HG03039 (cell line): ENCODE data around the gene KCNQ1OT1.

Source experiments
- ATAC-seq: cut with Tn5 transposase; IDR thresholded peaks from one replicate; pipeline ENCODE4 v1.9.1; 2021; ENCODE audit warnings: mild to moderate bottlenecking, moderate library complexity; ENCODE audit not compliant: unreplicated experiment

Gene KCNQ1OT1

DNA sequence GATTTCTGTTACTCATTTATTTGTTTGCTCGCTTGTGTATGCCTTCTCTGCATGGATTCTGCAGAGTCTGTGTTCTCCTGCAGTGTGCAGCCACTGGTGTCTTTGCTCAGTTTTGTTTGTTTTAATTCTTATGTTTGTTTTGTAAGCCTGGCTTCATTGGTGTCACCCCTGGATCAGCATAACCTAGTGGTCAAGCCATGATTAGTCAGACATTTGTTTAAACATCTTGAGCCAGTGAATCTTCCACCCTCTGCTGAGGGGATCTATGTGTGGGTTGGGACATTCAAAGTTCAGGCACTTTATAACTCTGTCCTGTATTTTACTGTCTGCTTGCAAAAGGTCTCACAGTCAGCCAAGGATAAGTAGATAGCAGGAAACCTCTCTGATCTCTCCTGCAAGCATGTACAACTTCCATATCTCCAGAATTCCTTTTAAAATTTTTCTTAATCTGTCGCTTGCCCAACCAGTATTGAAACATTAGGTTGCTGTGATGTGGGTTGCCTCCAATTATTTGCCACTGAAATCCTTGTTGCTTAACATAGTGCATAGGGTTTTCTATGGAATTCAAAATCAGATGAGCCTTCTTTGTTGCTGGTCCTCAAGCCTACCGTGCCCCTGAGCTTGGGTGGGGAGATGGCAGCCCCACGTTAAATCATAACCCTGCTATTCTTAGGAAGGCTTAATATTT lies 86.8 kb downstream of the KCNQ1OT1 start:
- ATAC-seq = no peak

DNA sequence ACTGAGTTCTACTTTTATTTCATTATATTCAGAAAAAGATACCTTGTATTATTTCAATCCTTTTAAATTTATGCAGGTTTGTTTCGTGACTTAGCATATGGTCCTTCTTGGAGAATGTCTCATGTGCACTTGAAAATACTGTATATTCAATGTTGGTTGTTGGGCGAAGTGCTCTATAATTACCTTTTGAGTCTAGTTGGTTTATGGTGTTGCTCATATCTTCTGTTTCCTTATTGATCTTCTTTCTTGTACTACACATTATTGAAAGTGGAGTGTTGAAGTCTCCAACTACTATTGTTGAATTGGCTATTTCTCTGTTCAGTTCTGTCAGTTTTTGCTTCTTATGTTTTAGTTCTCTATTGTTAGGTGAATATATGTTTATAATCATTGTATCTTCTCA lies 90.4 kb downstream of the KCNQ1OT1 start:
- ATAC-seq = no peak

DNA sequence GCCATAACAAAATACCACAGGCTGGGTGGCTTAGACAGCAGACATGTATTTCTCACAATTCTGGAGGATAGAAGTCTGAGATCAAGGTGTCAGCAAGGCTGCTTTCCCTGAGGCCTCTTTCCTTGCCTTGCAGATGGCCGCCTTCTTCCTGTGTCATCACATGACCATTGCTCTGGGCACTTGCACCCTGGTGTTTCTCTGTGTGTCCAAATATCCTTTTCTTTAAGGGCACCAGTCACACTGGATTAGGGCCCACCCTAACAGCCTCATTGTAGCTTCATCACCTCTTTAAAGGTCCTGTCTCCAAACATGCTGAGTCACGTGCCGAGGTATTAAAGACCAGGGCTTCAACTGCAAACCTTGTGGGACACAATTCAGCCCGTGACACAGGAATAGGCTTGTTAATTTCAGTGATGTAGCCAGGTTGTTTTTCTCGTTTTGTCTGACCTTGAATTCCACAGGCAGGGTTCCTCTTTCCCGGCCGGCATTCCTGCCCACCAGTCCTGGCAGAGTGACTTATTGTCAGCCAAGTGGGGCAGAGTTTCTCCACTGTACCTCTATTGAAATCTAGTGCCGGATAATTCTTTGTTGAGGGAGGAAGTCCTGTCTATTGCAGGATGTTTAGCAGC lies 100.1 kb downstream of the KCNQ1OT1 start:
- ATAC-seq = no peak

DNA sequence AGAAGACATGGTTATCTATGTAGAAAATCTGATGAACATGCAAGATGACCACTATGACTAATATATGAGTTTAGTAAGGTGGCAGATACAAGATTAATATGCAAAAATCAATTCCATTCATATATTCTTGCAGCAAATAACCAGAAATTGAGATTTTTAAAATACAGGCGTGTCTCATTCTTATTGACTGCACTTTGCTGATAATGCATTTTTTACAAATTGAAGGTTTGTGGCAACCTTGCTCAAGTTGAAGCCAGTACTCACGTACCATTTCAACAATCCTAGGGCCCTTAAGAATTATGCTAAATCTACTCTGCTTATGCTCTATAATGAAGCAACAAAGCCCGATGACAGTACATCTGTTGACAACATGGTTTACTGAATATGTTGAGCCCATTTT lies 104.6 kb downstream of the KCNQ1OT1 start:
- ATAC-seq = no peak

DNA sequence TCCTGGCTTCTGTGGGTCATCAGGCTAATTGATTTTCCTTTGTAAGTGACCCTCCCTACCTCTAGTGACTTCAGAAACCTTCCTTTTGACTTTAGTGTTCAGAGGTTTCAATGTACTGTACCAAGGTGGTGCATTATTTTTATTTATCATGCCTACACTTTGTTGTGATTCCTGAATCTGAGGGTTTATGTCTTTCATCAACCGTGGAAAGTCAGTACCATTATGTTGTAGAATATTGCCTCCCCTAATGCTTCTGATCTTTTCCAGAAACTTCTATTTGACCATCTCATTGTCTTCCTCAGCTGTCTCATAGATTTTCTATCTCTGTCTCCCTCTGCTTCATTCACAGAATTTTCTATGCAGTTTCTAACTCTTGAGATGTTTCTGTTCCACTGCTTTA lies 105.5 kb downstream of the KCNQ1OT1 start:
- no peak for ATAC-seq

DNA sequence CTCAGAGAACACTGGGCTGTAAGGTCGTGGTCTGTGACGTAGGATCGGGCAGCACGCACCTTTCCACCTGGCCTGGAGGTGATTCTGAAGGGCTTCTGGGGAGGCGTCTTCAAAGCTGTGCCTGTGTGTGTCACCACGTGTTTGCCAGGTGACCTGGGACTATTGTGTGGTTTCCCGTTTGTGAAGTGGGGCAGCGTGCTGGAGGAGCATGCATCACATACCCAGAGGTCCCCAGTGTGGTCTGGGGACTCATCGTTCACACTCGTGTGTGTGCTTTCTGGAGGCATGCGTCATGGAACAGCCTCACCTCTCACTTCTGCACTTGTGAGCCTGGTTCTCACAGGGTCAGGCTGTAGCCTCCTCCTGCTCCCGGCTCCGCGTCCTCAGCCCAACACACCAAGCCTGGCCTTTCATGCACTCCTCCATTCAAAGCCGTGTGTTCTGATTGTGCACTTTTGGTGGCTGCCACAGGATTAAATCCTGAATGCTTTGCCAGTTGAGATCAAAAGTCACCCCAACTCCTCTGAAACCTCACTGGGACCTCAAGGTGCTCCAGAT lies 106.3 kb downstream of the KCNQ1OT1 start:
- no peak for ATAC-seq

DNA sequence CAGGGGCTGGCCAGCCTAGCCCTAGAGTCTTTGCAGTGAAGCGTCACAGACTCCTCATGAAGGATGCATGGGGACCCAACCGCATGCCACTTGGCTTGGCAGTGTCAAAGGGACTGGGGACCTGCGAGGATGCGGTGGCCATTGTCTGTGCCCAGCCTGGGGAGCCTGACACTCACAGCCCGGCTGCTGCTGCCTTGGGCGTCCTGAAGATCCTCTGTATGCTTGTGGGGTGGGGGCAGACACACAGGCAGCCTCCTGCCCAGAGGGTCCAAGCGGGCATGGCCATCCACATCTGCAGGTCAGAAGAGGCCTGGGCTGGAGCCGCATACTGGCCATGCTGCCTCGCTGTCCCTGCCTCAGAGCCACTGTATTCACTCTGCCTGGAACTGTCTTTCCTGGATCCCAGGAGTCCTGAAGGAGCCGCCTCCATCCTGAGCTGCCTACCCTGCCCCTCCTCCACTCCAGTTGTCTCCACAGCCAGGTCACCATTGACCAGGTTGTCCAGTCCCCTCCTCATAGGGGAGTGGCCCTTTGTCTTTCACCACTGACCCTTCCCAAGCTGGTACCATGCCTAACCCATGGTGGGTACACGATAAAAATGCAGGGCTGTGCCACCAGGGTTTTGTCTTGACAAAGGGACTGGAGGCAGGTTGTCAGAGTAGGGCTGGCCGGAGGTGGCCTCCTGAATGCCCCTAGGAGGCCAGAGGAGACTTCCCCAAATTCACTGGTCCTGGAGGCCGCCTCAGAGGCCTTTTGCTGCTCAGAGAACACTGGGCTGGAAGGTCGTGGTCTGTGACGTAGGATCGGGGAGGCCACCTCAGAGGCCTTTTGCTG lies 107.0 kb downstream of the KCNQ1OT1 start:
- ATAC-seq = no peak

DNA sequence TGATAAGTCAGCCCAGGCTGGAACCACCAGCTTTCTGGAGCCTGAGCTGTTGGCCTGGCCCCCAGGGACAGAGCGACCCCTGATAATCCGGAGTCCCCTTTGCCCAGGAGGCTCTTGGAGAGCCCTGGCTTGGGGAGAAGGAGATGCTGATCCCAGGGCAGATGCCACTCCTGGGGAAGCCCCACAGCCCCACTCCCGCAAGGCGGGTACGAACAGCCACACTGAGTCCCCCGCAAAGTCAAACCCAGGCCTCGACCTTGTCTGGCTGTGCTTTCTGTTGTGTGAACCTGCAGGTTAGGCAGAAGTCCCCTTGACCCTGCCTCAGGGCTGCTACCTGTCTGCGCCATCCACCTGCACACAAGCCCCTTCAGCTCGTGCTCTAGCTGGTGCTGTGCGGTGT lies 108.0 kb downstream of the KCNQ1OT1 start:
- no peak for ATAC-seq

DNA sequence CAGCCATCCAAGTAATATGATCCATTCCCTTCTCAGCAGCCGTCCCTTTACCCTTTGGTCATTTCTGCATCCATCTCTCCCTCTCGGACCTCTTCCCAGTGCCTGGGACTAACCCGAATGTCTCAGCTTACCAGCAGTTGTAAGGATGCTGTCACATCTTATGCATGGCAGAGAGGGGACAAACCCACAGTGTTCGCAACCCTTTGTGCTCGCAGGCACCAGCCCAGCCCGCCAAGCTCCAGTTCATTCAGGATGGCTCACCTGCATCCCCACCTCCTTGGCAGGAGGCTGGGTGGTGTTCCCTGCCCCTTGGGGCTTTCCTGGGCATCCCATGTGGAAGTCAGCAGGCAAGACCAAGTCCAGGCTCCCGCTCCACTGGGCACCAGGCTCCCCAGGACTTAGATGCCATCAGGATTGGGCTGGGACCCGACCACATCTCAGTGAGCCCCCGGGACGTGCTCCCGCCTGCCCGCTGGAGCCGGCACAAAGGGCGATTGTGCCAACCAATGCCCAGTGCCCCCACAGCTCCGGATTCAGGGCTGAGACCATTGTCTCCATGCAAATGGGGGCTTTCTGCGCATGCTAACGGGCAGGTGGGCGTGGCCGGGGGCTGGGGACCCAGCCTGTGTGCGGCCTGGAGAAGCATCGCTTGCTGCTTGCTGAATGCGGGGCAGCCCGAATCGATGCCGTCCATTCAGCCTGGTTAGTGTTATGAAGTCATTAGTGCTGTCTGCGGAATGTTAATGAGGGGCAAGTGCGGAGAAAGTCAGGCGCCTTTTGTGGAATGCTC lies 108.6 kb downstream of the KCNQ1OT1 start:
- no peak for ATAC-seq

DNA sequence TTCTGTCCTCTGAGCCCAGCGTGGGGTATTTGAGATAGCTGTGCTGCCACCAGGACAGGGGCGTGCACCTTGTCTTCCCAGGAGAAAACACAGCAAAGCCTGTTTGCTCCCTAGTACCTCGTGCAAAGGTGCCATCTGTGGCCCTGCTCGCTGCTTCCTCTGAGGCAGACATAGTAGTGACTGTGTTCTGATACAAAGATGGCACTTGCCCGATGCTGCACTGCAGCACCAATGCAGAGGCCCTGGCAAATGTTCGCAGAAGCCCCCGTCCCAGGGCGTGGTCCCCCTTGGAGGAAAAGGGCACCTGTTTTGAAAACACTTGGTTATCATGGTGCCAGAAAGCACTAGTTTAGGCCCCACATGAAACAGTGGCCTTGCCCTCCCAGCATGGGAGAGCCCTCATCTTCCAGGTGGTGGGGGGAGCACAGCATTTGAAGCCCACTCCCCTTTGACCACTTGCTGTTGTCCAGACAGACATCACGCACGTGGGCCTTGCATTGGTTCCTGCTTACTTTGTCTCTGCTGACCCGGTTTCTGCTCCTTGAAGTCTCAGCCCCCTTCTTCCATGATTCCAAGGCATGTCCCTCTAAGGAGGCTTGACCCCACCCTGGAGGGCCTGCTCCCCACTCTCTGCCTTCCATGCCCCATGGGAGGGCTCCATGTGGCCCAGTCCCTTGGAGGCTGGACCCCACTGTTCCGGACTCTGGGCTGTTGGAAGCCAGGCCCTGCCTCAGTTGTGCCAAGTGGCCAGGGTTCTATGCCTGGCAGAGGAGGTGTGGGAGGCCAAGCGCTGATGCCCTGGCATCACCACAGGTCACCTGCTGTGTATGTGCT lies 109.4 kb downstream of the KCNQ1OT1 start:
- no peak for ATAC-seq

DNA sequence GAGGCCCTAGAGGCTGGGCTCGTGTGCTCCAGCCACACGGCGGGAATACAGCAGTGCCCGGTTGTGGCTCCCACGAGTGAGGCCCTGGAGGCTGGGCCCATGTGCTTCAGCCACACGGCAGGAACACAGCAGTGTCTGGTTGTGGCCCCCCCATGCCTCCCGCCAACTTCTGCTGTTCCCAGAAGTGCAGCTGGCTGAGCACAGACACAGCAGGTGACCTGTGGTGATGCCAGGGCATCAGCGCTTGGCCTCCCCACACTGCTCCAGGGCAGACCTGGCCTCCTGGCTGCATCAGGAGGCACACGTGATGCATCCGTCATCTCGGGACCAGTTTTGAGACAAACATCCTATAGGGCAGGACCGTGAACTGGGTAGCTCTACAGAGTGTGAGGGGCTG lies 110.3 kb downstream of the KCNQ1OT1 start:
- no peak for ATAC-seq

DNA sequence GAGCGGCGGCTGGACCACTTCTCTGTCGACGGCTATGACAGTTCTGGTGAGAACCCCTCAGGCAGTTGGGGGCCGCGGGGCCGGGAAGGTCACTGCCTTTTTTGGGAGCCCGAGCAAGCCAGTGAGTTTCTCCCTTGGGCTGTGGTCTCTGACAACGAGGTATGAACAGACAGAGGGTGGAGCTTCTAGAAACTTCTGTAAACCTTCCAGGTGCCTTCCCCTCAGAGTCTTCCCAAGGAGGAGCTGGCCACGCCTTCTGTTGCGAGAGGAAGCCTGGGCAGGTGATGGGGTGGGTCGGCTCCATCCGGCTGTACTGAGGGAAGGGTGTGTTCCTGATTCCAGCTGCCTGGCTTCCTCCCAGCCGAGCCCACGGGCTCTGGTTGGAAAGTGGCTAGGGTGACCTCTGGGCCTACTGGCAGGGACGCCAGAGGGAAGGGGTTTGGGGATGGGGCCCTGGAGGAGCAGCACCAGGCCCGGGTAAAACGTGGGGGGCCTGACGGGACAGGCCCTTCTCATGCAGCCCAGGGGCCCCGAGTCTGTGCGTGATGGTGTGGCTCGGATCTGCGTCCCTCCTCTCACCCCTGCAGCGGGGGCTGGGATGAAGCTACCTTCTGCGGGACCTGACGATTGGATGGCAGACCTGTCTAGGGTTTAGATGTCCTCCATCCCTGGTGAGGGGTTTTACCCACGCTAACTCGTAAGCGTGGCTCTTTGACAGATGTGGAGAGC lies 110.8 kb downstream of the KCNQ1OT1 start:
- no peak for ATAC-seq

DNA sequence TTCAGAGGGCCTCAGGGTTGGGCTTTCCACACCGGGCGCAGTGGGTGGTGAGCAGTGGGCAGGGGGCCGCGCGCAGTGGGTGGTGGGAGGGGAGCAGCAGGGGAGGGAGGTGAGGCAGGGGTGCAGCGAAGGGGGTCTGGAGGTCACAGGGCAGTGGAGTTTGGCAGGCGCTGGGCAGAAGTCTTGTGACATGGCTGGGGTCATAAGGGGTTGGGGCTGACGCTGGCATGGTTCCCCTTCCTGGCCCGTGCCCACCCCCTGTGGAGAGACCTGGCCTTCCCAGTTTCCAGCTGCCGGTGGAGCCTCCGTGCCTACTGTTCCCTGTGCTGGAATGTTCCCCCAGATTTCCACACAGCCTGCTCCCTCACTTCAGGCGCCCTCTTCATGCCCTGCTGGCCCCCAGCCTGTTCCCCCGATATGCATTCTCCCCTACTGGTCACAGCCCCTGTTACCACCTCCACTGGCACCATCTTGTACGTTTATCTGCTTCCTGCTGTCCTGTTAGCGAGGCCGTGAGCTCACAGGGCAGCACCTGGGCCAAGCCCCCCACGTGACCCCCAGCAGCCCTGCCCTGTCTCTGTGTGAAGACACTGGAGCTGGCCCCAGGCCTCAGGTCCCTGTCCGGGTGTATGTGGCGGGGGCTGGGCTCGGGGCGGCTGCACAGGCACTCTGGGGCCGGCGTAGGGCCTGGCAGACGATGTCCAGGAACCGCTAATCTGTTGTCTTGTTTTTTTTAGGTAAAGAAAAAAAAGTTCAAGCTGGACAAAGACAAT lies 111.6 kb downstream of the KCNQ1OT1 start:
- ATAC-seq = no peak

DNA sequence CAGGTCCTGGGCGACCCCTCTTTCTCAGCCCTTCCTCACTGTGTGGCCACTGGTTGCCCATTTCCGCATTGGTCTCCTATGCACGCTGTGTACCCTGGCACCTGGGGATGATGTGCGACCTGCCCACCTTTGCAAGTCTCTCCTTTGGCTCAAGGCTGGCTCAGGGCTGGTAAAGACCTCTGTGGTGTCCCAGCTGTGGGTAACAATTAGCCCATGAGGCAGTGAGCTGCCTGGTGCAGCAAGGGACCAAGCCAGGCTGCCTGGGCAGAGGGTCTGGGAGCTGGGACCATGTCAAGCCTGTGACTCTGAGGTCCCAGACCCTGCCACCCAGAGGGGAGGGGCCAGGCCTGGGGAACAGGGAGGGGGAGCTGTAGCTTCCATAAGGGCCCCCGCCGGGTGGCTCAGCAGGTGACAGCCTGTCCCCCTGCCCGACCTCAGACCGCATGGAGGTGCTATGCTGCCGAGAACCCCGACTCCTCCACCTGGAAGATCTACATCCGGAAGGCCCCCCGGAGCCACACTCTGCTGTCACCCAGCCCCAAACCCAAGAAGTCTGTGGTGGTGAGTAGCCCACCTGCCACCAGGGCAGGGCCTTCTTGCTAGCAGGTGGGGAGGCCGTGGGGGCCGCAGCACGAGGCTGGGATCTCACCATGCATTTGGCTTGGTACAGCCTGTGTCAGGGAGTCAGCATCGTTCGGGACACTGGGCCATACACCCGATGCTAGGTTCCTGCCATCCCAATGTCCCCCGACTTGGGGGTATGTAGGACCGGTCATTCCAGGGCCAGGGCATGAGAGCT lies 112.5 kb downstream of the KCNQ1OT1 start:
- no peak for ATAC-seq

DNA sequence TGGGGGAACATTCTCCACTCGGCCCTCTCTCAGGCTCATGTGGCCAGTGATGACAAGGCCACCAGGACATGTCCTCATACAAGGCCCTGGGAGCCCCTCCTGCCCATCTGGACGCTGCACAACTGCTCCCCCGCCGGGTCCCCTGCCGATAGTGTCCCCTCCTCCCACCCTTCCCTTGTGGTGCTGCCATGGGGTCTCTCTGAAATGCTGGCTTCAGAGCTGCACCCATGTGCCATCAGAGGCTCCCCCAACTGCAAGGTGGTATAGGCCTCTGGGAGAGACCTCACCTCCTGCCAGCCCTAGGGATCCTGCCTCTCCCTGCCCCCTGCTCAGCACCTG lies 113.0 kb downstream of the KCNQ1OT1 start:
- no peak for ATAC-seq

DNA sequence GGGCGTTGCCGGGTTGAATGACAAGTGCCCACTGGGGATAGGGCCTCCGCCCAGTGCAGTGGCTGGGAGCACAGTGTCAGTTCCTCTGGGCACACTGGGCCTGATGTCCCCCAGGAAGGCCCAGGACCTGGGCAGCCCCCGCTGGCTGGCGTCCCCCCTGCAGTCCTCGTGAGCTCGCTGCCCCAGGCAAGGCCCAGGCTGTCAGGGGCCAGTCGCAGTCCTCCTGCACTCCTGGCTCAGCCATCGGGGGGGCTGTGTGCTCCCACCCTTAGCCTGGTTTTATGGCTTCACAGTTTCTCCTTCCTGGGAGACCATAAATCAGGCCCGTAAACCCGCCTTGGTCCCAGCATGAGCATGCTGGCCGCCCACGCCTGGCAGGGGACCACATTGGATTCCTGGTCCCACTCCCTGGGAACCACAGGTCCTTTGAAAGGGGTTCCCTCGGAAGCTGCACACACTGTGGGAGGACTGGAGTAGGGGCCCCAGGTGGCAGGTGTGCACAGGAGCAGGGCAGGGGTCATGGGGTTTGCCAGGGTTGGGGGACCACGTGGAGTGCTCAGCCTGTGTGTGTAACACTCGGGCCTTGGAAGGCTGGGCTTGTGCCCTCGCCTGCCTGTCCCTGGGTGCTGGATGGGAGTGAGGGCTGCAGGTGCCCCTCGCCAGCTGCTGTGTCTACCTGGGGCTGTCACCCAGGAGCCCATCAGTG lies 113.6 kb downstream of the KCNQ1OT1 start:
- ATAC-seq = no peak

DNA sequence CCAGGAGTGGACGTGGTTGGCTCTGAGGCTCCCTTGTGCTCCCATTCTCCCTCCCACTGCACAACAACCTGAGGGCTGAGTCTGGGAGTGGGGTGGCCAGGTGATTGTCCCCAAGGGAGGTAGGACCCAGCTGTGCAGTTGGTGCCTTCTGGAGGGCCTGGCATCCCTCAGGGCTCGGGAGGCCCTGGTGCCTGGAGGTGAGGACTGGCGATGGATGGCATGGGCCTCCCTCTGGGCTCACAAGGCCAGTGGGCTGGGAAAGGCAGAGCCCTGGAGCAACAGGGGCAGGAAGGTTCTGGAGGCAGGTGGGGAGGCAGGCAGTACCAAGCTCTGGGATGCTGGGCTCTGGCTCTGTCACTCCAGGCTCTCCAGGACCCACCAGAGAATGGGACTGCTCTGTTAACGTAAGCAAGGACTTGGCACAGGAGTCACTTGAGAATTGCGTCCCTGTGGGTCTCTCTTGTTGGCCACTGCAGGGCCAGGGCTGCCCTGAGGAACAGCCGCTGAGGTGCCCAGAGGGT lies 114.2 kb downstream of the KCNQ1OT1 start:
- no peak for ATAC-seq
